Effector memory CD4-positive, alpha-beta T cell (primary cell): ENCODE measurements around the gene GLT8D1.
A peak's percentile ranks its signal among the peaks of the same experiment; 100 is the strongest.

ENCODE experiments used
- DNase-seq, 3 donors: peaks; one replicate each; pipeline ENCODE4 v3.0.0-alpha.2; 2020
- H3K27ac ChIP-seq: 2 replicates; pipeline ENCODE4 v1.7.0; 2013; ENCODE audit warnings: mild to moderate bottlenecking, low read length, moderate library complexity; ENCODE audit not compliant: insufficient read depth, poor library complexity, severe bottlenecking
- H3K27me3 ChIP-seq: replicated peaks from 2 replicates; pipeline ENCODE4 v1.7.0; 2013; ENCODE audit warnings: mild to moderate bottlenecking, low read length; ENCODE audit not compliant: insufficient read depth, control insufficient read depth, poor library complexity, severe bottlenecking
- H3K36me3 ChIP-seq: 2 replicates; pipeline ENCODE4 v1.7.0; 2013; ENCODE audit warnings: mild to moderate bottlenecking, low read length, moderate library complexity; ENCODE audit not compliant: control insufficient read depth, insufficient read depth
- H3K4me1 ChIP-seq: 2 replicates; pipeline ENCODE4 v1.7.0; 2013; ENCODE audit warnings: low read length, mild to moderate bottlenecking; ENCODE audit not compliant: control insufficient read depth, insufficient read depth, poor library complexity, severe bottlenecking
- H3K4me3 ChIP-seq: 2 replicates; pipeline ENCODE4 v1.7.0; 2013; ENCODE audit warnings: low read length, low read depth, mild to moderate bottlenecking; ENCODE audit not compliant: insufficient read depth, poor library complexity, severe bottlenecking
- H3K9me3 ChIP-seq: 2 replicates; pipeline ENCODE4 v1.7.0; 2013; ENCODE audit warnings: mild to moderate bottlenecking, low read length, moderate library complexity; ENCODE audit not compliant: control insufficient read depth

The GLT8D1 gene

GRCh38 chr3:52694528-52695189 is 10.9 kb downstream of the GLT8D1 start:
- H3K27ac ChIP-seq: no peak overlapping the region
- H3K36me3 ChIP-seq: peaks cover 81% of the 10 kb centered on the region
- no peaks in the 10 kb centered on the region for H3K27me3 ChIP-seq
- H3K4me1 ChIP-seq: no peaks in the 10 kb centered on the region
- no peak for DNase-seq
- H3K4me3 ChIP-seq: no peak overlapping the region
- H3K9me3 ChIP-seq: no peaks in the 10 kb centered on the region

GRCh38 chr3:52693071-52693470 is 12.5 kb downstream of the GLT8D1 start:
- DNase-seq: no peak
- H3K4me1 ChIP-seq: no peaks in the 10 kb centered on the region
- H3K27me3 ChIP-seq: no peaks in the 10 kb centered on the region
- H3K4me3 ChIP-seq: no peak overlapping the region
- H3K27ac ChIP-seq: no peak overlapping the region
- peaks cover 94% of the 10 kb centered on the region for H3K36me3 ChIP-seq
- no peaks in the 10 kb centered on the region for H3K9me3 ChIP-seq

GRCh38 chr3:52690560-52690959 is 15.0 kb downstream of the GLT8D1 start:
- no peaks in the 10 kb centered on the region for H3K9me3 ChIP-seq
- DNase-seq: no peak
- H3K4me3 ChIP-seq: no peak overlapping the region
- no peak overlapping the region for H3K27ac ChIP-seq
- H3K36me3 ChIP-seq: peaks cover 82% of the 10 kb centered on the region
- no peaks in the 10 kb centered on the region for H3K27me3 ChIP-seq
- no peaks in the 10 kb centered on the region for H3K4me1 ChIP-seq

GRCh38 chr3:52689151-52689550 is 16.4 kb downstream of the GLT8D1 start:
- Histone ChIP-seq H3K36me3 (peaks cover 70% of the 10 kb centered on the region), H3K27me3 (no peaks in the 10 kb centered on the region), H3K27ac (no peak overlapping the region), H3K9me3 (no peaks in the 10 kb centered on the region), H3K4me1 (no peaks in the 10 kb centered on the region), H3K4me3 (no peak overlapping the region)
- no peak for DNase-seq

GRCh38 chr3:52688266-52688665 is 17.3 kb downstream of the GLT8D1 start:
- Histone ChIP-seq H3K36me3 (peaks cover 62% of the 10 kb centered on the region), H3K27me3 (no peaks in the 10 kb centered on the region), H3K9me3 (no peaks in the 10 kb centered on the region), H3K4me3 (no peak overlapping the region), H3K27ac (peak overlapping the region; percentile 28), H3K4me1 (no peaks in the 10 kb centered on the region)
- no peak for DNase-seq

GRCh38 chr3:52685709-52686691 is 19.6 kb downstream of the GLT8D1 start, which contains the start of the genes GNL3 and PBRM1:
Gene GNL3 (plus strand): TSS chr3:52686032. CDS start chr3:52686093, 61 bp downstream.
Gene PBRM1 (minus strand): TSS chr3:52685913.
- H3K36me3 ChIP-seq: peaks cover 45% of the 10 kb centered on the region
- H3K4me1 ChIP-seq: no peaks in the 10 kb centered on the region
- DNase-seq: peak; percentile 87 to 89 (median 89)
- peak within 1 kb of the TSS; percentile 71 for H3K4me3 ChIP-seq
- peak within 1 kb of the TSS; percentile 90 for H3K27ac ChIP-seq
- H3K27me3 ChIP-seq: no peaks in the 10 kb centered on the region
- H3K9me3 ChIP-seq: no peaks in the 10 kb centered on the region

GRCh38 chr3:52685285-52685708 is 20.3 kb downstream of the GLT8D1 start:
- Histone ChIP-seq H3K9me3 (no peaks in the 10 kb centered on the region), H3K4me1 (no peaks in the 10 kb centered on the region), H3K27me3 (no peaks in the 10 kb centered on the region), H3K27ac (peak overlapping the region; percentile 90), H3K36me3 (peaks cover 41% of the 10 kb centered on the region), H3K4me3 (peak overlapping the region; percentile 50)
- DNase-seq: peak; percentile 76 to 81 (median 80)

GRCh38 chr3:52684184-52684583 is 21.4 kb downstream of the GLT8D1 start:
- no peaks in the 10 kb centered on the region for H3K9me3 ChIP-seq
- no peak overlapping the region for H3K4me3 ChIP-seq
- H3K27ac ChIP-seq: no peak overlapping the region
- no peaks in the 10 kb centered on the region for H3K4me1 ChIP-seq
- H3K36me3 ChIP-seq: peaks cover 35% of the 10 kb centered on the region
- no peaks in the 10 kb centered on the region for H3K27me3 ChIP-seq
- no peak for DNase-seq

GRCh38 chr3:52683611-52684010 is 22.0 kb downstream of the GLT8D1 start:
- Histone ChIP-seq H3K9me3 (no peaks in the 10 kb centered on the region), H3K27me3 (no peaks in the 10 kb centered on the region), H3K4me1 (no peaks in the 10 kb centered on the region), H3K27ac (no peak overlapping the region), H3K4me3 (no peak overlapping the region), H3K36me3 (peaks cover 34% of the 10 kb centered on the region)
- DNase-seq: no peak

GRCh38 chr3:52682016-52682415 is 23.6 kb downstream of the GLT8D1 start:
- no peaks in the 10 kb centered on the region for H3K9me3 ChIP-seq
- H3K4me1 ChIP-seq: no peaks in the 10 kb centered on the region
- H3K4me3 ChIP-seq: no peak overlapping the region
- H3K27me3 ChIP-seq: no peaks in the 10 kb centered on the region
- H3K27ac ChIP-seq: no peak overlapping the region
- peaks cover 33% of the 10 kb centered on the region for H3K36me3 ChIP-seq
- DNase-seq: no peak
